Prostate gland (tissue), 2 donors: ENCODE measurements around the gene PILRA.

Experiments used
- POLR2A ChIP-seq: fragments of 450-650 bp; IDR thresholded peaks from one replicate; pipeline ENCODE4 v1.6.1; 2016; ENCODE audit warnings: antibody characterized with exemption, mild to moderate bottlenecking
- POLR2AphosphoS5 ChIP-seq: sonication (generic); formaldehyde crosslinking; IDR thresholded peaks from one replicate; pipeline ENCODE4 v1.6.1; 2017; ENCODE audit warnings: antibody characterized with exemption
- TF ChIP-seq, protein P1 (sequence below), 4 experiments: fragments of 200-600 bp in 2 of 4; fragments of 450-650 bp in 2 of 4; sonication (generic) in 2 of 4; IDR thresholded peaks; 1 replicate in 3 of 4; 2 replicates in 1 of 4; pipeline ENCODE4 v1.5.1; 2016 to 2019; ENCODE audit warnings: antibody characterized with exemption in 4 of 4, mild to moderate bottlenecking in 2 of 4, moderate library complexity in 2 of 4

DNA sequence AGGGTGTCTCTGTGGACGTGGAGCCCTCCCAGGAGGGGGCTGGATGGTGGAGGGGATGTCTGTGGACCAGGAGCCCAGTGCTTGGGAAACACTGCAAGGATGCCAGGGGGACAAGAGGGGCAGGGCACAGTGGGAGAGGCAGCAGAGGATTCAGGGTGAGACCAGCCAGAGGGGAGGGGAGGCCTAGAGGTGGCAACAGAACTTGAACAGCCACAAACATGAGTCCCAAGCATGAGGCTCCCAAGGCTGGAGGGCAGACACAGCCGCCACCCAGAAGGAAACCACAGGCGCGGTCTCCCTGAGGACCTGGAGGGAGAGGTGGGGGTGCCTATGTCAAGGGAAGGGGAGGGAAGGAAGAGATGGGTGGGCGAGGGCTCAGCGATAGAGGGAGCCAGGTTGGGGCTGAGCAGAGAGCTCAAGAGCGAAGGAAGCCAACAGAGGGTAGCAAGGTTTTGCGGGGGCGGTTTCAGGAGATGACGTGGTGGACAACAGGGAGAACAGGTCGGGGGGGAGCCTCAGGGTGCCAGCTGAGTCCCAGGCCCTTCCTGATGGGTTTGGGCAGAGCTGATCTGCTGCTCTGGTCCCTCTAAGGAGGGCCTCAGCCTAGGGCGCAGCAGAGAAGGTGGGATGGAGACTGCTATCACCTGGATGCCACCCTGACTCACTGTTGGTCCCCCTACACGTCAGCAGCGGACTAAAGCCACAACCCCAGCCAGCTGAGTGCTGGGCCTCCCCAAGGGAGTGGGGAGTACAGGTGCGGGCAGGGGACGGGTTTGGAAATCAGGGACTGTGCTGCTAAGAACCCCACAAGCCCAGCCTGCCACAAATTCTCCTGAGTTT lies 6.7 kb upstream of the PILRA start:
- TF ChIP-seq, protein P1, sequence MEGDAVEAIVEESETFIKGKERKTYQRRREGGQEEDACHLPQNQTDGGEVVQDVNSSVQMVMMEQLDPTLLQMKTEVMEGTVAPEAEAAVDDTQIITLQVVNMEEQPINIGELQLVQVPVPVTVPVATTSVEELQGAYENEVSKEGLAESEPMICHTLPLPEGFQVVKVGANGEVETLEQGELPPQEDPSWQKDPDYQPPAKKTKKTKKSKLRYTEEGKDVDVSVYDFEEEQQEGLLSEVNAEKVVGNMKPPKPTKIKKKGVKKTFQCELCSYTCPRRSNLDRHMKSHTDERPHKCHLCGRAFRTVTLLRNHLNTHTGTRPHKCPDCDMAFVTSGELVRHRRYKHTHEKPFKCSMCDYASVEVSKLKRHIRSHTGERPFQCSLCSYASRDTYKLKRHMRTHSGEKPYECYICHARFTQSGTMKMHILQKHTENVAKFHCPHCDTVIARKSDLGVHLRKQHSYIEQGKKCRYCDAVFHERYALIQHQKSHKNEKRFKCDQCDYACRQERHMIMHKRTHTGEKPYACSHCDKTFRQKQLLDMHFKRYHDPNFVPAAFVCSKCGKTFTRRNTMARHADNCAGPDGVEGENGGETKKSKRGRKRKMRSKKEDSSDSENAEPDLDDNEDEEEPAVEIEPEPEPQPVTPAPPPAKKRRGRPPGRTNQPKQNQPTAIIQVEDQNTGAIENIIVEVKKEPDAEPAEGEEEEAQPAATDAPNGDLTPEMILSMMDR (IDR thresholded peaks at IDR 0.05) = no peak
- TF ChIP-seq POLR2A = no peak
- no peak for TF ChIP-seq POLR2AphosphoS5
